Caki2 (cell line): ENCODE data around the gene ODAD4. TPM values are rescaled to one million over a fixed set of nuclear protein-coding genes. Genes with fewer than 3 reads are reported as not detected.

Source experiments
- DNase-seq: peaks from one replicate; pipeline ENCODE4 v3.0.0-alpha.2; 2015; ENCODE audit warnings: low read depth
- in situ Hi-C: cut with HindIII; loops from 2 replicates; pipeline ENCODE4 v1.10.0; 2016; ENCODE audit warnings: low sequenced_read_pairs, low pct_unique_long_range_greater_than_20kb, mixed read lengths
- total RNA-seq: library from RNA; depleted of rRNA; stranded (reverse); fragments of >200 nt; shearing (Covaris generic); gene quantifications from 2 replicates; pipeline ENCODE4 v1.2.3, GENCODE V29; 2014; ENCODE audit warnings: low replicate concordance

Gene ODAD4
- total RNA-seq, 1 experiment from 2014 or later = 2.6 TPM

DNA sequence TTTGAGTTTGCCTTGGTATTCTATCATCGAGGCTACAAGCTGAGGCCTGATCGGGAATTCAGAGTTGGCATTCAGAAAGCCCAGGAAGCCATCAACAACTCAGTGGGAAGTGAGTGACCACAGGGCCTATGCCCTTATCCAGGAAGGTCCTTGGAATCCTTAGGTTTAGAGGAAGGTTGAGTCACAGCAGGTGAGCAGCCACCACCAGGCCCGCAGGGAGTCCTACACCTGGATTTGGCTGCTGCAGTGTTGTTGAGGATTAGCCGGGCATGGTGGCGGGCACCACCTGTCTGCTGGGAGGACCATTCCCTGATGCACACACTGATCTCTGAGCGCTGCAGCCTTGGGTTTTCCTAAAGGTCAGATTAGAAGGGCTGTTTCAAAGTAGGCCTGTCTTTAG, 5.2 kb downstream of the ODAD4 start:
- no peak for DNase-seq
- in situ Hi-C loops = no loop called here

DNA sequence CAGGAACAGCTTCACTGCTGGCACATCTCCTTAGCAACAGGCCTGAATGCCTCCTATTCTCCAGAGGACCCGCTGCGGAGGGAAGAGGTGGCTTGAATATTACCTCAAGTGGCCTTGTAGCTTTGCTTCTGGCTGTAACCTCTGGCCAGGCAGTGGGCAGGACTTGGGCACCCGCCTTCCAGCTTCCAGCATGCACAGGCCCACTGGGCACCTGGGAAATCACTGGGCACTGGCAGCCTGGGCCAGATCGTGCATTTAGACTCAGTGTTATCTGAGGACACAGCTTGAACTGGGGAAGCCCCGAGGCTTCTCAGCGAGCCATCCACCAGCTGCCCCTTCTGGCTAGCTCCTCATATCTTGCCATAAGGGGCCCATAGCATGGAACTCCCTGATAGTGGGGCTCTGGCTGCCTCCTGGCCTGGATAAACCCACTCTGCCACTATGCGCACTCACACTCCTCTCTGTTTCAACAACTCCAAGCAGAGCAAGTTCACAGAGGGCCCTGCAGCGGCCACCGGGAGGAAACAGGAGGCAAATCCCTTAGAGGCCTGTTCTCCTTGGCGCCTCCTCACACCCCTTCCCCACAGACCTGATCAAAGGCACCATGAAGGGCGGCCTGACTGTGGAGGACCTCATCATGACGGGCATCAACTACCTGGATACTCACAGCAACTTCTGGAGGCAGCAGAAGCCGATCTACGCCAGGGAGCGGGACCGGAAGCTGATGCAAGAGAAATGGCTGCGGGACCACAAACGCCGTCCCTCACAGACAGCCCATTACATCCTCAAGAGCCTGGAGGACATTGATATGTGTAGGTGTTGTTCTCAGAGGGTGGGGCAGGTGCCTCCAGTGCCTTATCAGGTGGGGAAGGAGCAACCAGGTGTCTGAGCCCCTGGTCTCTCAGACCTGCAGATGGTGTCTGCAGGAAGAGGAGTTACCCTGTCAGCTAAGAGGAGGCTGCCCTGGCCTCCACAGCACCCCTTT, 7.8 kb downstream of the ODAD4 start:
- in situ Hi-C loops = no loop called here
- DNase-seq = no peak

DNA sequence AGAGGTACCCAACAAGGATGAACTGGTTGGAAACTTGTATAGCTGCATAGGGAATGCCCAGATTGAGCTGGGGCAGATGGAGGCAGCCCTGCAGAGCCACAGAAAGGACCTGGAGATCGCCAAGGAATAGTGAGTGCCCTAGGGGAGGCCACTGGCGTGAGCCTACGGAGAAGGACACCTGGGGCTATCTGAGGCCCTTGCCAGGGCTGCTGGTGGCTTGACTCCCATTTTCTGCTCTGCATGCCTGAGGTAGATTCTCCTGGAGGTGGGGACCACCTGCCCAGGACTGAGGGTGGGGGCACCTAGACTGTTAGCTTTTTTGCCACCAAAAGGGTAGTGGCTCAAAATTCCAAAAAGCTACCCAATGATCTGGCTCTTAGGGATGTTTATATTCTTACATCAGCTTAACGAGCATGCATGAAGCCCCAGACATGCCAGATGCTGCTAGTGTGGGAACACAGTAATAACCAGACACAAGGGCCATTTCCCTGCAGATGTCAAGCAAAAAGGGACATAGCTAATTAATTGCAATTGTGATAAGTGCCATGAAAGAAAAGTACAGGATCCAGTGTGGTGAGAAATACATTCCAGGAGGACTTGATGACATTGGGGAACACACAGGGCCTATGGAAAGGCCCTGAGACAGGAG, 8.8 kb downstream of the ODAD4 start:
- in situ Hi-C loops = no loop called here
- DNase-seq = no peak

DNA sequence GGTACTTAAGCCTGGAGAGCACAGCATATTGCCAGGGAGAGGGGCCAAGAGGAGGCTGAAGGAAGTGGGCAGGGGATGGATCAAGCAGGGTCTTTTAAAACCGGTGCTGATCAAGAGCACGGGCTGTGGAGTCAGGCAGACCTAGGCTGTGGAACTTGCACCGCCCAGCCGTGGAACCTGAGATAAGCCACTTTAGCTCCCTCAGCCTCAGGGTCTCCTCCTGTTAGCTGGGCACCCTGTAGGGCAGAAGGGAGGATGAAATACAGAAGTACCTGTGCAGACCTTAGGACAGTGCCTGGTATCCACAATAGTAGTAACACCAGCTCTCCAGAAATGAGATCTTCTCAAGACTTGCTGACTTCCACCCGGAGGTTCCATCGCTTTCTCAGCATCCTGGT, 9.3 kb downstream of the ODAD4 start:
- in situ Hi-C loops = no loop called here
- no peak for DNase-seq

DNA sequence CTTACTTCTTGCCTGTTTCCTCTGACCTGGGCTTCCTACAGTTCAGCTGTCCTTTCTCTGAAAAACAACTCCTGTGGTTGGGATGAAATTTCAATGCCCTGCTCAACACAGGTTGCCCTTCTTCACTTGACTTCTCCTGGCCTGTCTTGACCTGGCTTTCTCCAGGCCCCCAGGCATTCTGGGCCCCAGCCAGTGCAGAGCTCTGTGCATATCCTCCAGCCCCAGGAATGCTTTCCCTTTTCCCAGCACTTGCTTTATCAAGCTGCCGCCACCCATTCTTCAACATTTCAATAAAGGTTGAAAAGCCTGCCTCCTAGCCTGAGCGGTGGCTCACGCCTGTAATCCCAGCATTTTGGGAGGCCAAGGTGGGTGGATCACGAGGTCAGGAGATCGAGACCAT, 10.8 kb downstream of the ODAD4 start:
- in situ Hi-C loops = no loop called here
- no peak for DNase-seq

DNA sequence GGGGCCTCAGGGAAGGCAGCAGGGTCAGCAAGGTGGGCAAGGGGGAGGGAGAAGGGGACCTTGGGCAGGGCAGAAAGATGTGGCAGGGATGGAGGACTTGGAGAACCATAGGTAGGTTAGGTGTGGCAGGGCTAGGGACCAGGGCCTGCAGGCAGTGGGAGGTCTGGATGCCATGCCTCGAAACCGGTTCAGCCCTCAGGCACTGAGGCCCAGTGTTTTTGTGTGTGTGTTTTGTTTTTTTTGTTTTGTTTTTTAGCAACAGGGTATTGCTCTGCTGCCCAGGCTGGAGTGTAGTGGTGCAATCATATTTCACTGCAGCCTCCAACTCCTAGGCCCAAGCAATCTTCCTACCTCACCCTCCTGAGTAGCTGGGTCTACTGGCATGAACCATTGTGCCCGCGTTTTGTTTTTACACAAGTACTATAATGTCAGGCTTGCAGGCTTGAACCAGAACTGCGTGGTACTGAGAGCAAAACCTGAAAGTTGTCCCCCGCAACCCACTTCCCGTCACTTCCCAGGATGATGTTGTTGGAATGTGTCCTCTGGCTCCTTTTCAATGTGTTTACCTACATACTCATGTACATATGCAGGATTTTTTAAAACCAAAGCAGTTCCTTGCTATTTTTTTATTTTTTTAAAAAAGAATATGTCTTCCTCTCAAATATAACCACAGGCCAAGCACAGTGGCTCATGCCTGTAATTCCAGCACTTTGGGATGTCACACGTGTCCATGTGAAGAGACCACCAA, 12.4 kb downstream of the ODAD4 start:
- DNase-seq = no peak
- in situ Hi-C loops = no loop called here

DNA sequence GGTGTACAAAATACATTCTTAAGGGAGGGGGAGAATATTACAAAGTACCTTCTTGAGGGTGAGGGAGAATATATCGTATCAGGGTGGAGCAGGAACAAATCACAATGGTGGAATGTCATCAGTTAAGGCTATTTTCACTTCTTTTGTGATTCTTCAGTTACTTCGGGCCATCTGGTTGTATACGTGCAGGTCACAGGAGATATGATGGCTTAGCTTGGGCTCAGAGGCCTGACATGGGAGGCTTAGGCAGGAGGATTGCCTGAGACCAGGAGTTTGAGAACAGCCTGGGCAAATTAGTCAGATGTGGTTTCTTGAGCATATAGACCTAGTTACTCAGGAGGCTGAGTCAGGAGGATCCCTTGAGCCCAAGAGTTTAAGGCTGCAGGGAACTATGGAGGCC, 13.1 kb downstream of the ODAD4 start:
- DNase-seq = no peak
- in situ Hi-C loops = no loop called here

DNA sequence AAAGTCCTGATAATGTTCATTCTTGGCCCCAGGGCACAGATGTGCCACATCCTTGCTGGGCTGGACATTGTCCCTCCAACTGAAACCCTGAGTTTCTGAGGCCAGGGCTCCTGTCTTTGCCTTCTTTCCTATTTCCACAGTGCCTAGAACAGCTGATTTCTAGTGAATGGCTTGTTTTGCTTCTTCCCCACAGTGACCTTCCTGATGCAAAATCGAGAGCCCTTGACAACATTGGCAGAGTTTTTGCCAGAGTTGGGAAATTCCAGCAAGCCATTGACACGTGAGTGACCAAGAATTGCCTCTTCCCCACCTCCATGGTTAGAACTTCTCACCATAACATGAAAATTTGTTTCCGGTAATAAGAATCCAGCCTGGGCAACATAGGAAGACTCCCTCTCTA, 14.5 kb downstream of the ODAD4 start:
- no peak for DNase-seq
- in situ Hi-C loops = no loop called here

DNA sequence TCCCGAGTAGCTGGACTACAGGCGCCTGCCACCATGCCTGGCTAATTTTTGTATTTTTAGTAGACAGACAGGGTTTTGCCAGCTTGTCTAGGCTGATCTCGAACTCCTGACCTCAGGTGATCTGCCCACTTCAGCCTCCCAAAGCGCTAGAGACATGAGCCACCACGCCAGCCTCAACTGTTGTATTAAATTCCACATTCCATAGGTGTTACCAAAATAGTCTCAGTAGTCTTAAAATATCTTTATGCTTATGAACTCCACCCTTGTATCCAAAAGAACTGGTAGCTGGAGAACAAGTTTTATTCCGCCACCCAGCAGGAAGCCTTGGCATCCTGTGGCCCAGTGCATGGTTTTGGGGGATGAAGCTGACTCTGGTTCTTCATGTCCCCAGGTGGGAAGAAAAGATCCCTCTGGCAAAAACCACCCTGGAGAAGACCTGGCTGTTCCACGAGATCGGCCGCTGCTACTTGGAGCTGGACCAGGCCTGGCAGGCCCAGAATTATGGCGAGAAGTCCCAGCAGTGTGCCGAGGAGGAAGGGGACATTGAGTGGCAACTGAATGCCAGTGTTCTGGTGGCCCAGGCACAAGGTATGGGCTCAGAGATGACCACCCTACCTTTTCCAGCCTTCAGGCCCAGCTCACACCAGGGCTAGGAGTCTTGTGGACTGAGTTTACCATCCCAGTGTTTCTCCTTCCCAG, 18.5 kb downstream of the ODAD4 start:
- DNase-seq = no peak
- in situ Hi-C loops = no loop called here

DNA sequence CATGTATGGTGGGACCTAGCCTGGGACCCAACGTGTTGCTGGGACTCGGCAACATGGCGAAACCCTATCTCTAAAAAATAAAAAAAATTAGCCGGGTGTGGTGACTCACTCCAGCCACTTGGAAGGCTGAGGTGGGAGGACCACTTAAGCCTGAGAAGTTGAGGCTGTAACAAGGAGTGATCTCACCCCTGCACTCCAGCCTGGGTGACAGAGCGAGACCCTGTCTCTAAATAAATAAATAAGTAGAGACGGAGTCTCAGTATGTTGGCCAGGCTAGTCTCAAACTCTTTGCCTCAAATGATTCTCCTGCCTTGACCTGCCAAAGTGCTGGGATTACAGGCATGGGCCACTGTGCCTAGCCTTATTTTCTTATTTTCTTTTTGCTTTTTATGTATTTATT, 26.1 kb downstream of the ODAD4 start:
- DNase-seq = no peak
- in situ Hi-C loops = no loop called here

DNA sequence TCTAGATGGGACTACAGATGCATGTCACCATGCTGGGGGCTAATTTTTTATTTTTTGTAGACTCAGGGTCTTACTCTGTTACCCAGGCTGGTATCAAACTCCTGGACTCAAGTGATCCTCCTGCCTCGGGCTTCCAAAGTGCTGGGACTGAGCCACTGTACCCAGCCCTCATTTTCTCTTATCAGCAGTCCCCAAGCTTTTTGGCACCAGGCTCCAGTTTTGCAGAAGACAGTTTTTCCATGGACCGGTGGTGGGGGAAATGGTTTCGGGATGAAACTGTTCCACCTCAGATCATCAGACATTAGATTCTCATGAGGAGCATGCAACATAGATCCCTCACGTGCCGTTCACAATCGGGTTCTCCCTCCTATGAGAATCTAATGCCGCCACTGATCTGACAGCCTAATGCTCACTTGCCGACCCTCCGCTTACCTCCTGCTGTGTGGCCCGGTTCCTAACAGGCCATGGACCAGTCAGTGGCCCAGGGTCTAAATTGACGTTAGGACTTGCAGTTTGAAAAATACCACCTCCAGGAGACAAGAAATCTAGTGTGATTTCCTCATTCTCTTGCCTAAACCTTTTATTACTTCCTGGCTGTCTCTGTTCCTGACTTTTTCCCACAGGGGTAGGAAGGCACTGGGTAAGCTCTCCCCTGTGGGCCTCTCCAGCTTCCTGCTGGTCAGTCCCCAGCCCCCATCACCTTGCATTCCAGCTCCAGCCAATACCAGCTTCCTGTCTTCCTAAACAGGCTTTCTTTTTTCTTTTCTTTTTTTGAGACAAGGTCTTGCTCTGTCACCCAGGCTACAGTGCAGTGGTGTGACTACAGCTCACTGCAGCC, 26.8 kb downstream of the ODAD4 start:
- no peak for DNase-seq
- in situ Hi-C loops = no loop called here

DNA sequence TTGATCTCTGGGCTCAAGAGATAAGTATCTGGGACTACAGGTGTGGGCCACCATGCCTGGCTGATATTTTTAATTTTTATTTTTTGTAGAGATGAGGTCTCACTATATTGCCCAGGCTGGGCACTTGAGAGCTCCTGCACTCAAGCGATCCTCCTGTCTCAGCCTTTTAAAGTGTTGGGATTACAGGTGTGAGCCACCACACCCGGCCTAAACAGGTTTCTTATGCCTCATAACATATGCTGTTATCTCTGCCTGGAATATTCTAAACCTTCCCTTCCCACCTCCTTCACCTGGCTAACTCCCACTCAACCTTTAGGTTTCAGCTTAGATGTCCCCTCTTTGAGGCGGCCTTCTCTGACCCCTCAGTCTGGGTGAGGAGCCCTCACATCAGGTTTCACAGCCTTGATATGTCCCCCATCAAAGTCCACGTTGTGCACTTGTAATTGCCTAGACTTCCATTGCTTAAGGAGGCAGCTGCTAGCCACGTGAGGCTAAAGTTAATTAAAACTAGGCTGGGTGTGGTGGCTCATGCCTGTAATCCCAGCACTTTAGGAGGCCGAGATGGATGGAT, 27.5 kb downstream of the ODAD4 start:
- no peak for DNase-seq
- in situ Hi-C loops = no loop called here

DNA sequence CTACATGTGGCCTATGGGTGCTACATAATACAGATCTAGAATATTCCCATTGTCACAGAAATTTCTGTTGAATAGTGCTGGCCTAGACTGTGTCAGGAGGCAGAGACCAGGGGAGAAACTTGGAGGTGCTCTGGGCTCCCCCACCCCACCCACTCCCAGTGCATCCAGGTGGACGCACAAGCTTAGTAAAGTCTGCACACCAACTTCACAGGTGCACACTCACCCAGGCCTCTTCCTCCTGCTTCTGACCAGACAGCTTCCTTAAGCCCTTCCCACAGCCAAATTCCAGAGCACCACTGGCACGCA, 28.6 kb downstream of the ODAD4 start:
- in situ Hi-C loops = no loop called here
- no peak for DNase-seq

DNA sequence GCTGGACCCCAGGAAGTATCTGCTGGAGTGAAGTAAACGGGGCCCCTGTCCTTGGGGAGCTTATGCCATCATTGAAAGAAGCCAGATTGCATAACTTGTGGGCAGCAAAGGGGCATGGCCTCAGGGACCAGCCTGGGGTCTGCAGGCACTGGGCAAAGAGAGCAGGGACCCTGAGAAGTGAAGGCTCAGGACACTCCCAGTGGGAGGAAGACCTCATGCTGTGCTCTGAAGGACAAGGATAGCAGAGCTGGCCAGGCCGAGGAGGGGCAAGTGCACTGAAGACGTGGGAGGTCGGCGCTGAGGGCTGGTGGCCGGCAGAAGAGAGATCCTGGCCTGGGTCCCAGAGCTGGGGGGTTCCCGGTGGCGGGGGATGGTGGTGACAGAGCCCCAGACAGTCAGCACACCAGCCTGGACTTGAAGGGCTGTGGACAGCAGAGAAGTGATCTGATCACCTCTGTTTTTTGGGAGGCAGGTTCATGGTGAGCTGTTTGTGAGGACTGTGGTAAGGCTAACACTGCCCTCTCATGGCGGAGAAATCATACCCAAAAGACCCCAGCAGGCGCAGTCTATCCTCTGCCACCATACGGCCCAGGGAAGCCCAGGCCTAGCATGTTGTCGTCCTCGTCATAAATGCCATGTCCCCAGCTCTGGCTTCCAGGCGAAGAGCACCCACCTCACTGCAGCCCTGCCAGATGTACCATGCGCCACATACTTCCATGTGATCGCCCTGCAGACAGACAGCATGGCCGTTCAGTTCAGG, 29.1 kb downstream of the ODAD4 start:
- DNase-seq = peak; percentile 36
- in situ Hi-C loops = no loop called here

DNA sequence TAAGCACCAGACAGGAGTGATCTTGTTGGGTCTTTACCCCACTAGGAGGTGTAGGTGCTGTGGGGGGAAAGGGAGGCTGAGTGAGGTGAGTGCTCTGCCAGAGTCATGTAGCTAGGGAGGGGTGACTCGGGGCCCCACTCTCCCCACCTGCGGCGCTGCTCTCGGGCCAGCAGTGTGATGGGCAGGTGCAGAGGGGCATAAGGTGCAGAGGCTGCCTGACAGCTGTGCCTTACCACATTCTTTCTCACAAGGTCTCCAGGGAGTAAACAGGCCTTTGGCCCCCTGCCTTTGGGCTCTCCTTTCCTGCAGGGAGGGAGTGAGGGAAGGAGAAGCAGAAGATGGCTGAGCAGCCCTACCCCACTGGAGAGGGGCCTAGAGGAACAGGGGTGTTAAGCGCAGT, 31.7 kb downstream of the ODAD4 start:
- in situ Hi-C loops = no loop called here
- no peak for DNase-seq

DNA sequence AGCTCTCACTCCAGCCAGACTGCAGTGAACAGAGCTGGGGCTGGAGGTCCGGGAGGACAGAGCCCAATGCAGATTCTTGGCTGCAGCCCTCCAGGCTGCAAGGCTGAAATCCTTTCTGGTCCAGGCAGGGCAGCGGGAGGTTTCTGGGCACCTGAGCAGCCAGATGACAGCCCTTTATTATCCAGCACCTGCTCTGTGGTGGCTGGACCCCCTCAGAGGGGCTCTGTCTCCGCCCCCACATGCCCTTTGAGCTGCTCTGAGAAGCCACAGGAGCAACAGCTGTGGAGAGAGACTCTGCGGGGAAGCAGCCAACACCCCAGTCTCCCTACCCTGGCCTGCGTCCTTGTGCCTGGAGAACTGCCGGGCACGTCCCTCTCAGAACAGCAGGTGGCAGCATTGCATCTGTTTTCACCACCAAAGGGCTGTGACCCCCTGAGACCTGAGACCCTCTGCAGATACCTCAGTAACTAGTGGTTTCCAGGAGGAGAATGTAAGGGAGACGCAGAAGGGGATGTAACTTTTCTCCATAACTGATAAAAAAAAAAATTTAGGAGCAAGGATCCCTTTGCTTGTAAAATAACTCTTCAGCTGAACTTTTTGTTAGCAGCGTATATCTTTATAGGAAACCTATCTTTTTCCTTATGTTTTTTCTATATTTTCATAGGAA, 32.5 kb downstream of the ODAD4 start:
- DNase-seq = peak; percentile 48
- in situ Hi-C loops = no loop called here
